CD14-positive monocyte (primary cell): ENCODE data around the gene CADM4. TPM values are rescaled to one million over a fixed set of nuclear protein-coding genes. Genes with fewer than 3 reads are reported as not detected.

Source experiments
- DNase-seq, 3 donors: peaks; one replicate each; pipeline ENCODE4 v3.0.0-alpha.2; 2011 to 2022
- H2AFZ ChIP-seq: 2 replicates; pipeline ENCODE4 v1.6.0; 2012; ENCODE audit warnings: mild to moderate bottlenecking, low read depth, low read length, inconsistent platforms; ENCODE audit not compliant: insufficient read depth, poor library complexity, severe bottlenecking
- H3K27ac ChIP-seq, 2 donors: 1 replicate in 1 of 2; 2 replicates in 1 of 2; pipeline ENCODE4 v1.5.1; 2012 to 2013; ENCODE audit warnings: low read length in 2 of 2, control low read depth in 1 of 2, inconsistent platforms in 1 of 2, low read depth in 1 of 2, mild to moderate bottlenecking in 1 of 2
- H3K27me3 ChIP-seq, 2 donors: one replicate each; pipeline versions ENCODE4 v1.6.0 to v1.6.1; 2011 to 2013; ENCODE audit warnings: low read length in 2 of 2; ENCODE audit not compliant: control insufficient read depth in 2 of 2, insufficient read depth in 2 of 2
- H3K36me3 ChIP-seq, 2 donors: replicated peaks in 1 of 2; 1 replicate in 1 of 2; 2 replicates in 1 of 2; pipeline versions ENCODE4 v1.5.1 to v1.6.1; 2012 to 2013; ENCODE audit warnings: low read length in 2 of 2, control low read depth in 1 of 2, inconsistent platforms in 1 of 2, mild to moderate bottlenecking in 1 of 2; ENCODE audit not compliant: insufficient read depth in 2 of 2, control insufficient read depth in 1 of 2
- H3K4me1 ChIP-seq, 2 donors: 1 replicate in 1 of 2; 2 replicates in 1 of 2; pipeline versions ENCODE4 v1.5.1 to v1.6.1; 2012 to 2013; ENCODE audit warnings: low read length in 2 of 2, control low read depth in 1 of 2, inconsistent platforms in 1 of 2, mild to moderate bottlenecking in 1 of 2, moderate library complexity in 1 of 2; ENCODE audit not compliant: insufficient read depth in 2 of 2, control insufficient read depth in 1 of 2
- H3K4me2 ChIP-seq: replicated peaks from 2 replicates; pipeline ENCODE3; 2012; ENCODE audit warnings: low read length, moderate library complexity, mild to moderate bottlenecking; ENCODE audit not compliant: poor library complexity, severe bottlenecking; ENCODE audit errors: extremely low read depth
- H3K4me3 ChIP-seq, 3 experiments: fragments of 200-600 bp in 1 of 3; sonication (generic) in 1 of 3; replicated peaks in 1 of 3; 1 replicate in 2 of 3; 2 replicates in 1 of 3; pipeline ENCODE4 v1.5.1; 2011 to 2013; ENCODE audit warnings: low read length in 3 of 3, mild to moderate bottlenecking in 3 of 3, control low read depth in 2 of 3, low read depth in 2 of 3, inconsistent platforms in 1 of 3, moderate library complexity in 1 of 3
- H3K79me2 ChIP-seq: 2 replicates; pipeline ENCODE4 v1.6.0; 2012; ENCODE audit warnings: mild to moderate bottlenecking, control low read depth, inconsistent platforms, low read length, moderate library complexity; ENCODE audit not compliant: insufficient read depth
- H3K9ac ChIP-seq: 2 replicates; pipeline ENCODE4 v1.6.0; 2017; ENCODE audit warnings: low read length, mild to moderate bottlenecking; ENCODE audit not compliant: insufficient read depth, poor library complexity, severe bottlenecking
- H3K9me3 ChIP-seq, 2 donors: replicated peaks in 1 of 2; 1 replicate in 1 of 2; 2 replicates in 1 of 2; pipeline versions ENCODE4 v1.5.1 to v1.6.1; 2012 to 2013; ENCODE audit warnings: low read length in 2 of 2, control low read depth in 1 of 2; ENCODE audit not compliant: control insufficient read depth in 1 of 2, insufficient read depth in 1 of 2
- H4K20me1 ChIP-seq: 2 replicates; pipeline ENCODE4 v1.6.0; 2012; ENCODE audit warnings: mild to moderate bottlenecking, low read length, control low read depth, moderate library complexity; ENCODE audit not compliant: insufficient read depth
- H3K27ac Mint-ChIP-seq, 7 donors: one replicate each; pipeline ENCODE4 v1.8.0; 2020; ENCODE audit warnings: mild to moderate bottlenecking in 7 of 7, mixed read lengths in 7 of 7, moderate library complexity in 6 of 7, inconsistent platforms in 2 of 7
- H3K27me3 Mint-ChIP-seq, 3 donors: one replicate each; pipeline ENCODE4 v1.8.0; 2021 to 2022; ENCODE audit warnings: low read depth in 3 of 3, mild to moderate bottlenecking in 3 of 3, mixed read lengths in 3 of 3, moderate library complexity in 3 of 3, inconsistent platforms in 1 of 3
- H3K36me3 Mint-ChIP-seq, 2 donors: one replicate each; pipeline ENCODE4 v1.8.0; 2020; ENCODE audit warnings: mixed read lengths in 2 of 2, inconsistent platforms in 1 of 2, mild to moderate bottlenecking in 1 of 2
- H3K4me1 Mint-ChIP-seq: one replicate; pipeline ENCODE4 v1.8.0; 2020; ENCODE audit warnings: mild to moderate bottlenecking, mixed read lengths
- H3K4me3 Mint-ChIP-seq, 2 donors: one replicate each; pipeline ENCODE4 v1.8.0; 2020; ENCODE audit warnings: mild to moderate bottlenecking in 2 of 2, mixed read lengths in 2 of 2, moderate library complexity in 1 of 2
- H3K9me3 Mint-ChIP-seq, 7 donors: one replicate each; pipeline ENCODE4 v1.8.0; 2020 to 2022; ENCODE audit warnings: mixed read lengths in 7 of 7, mild to moderate bottlenecking in 6 of 7, moderate library complexity in 6 of 7, inconsistent platforms in 2 of 7
- CTCF ChIP-seq: fragments of 200-600 bp; IDR thresholded peaks from one replicate; pipeline ENCODE4 v1.8.0; 2022; ENCODE audit warnings: antibody characterized with exemption, mild to moderate bottlenecking
- WGBS: methylation state at CpG from one replicate; pipeline ENCODE4 v1.1.5; 2013; ENCODE audit warnings: missing lambda C conversion rate; ENCODE audit not compliant: insufficient coverage; 5-methylcytosine and 5-hydroxymethylcytosine counted together
- intact Hi-C, 2 donors: fragments of 100-400 bp; cut with micrococcal nuclease; formaldehyde crosslinking; loops; one replicate each; pipeline versions ENCODE4 v1.15.0 to v1.15.1; 2023
- polyA plus RNA-seq, 3 donors: library from polyadenylated mRNA; depleted of rRNA in 1 of 3; unstranded in 2 of 3; stranded (reverse) in 1 of 3; fragments of 300-500 nt in 2 of 3; fragments of >200 nt in 1 of 3; fragmentation: Illumina TruSeq in 2 of 3; gene quantifications; 1 replicate in 2 of 3; 2 replicates in 1 of 3; pipeline ENCODE4 v1.2.3, GENCODE V29; 2012 to 2021

Gene CADM4
- polyA plus RNA-seq, 3 donors, result 0.10 to 0.91 (median 0.31) TPM

DNA sequence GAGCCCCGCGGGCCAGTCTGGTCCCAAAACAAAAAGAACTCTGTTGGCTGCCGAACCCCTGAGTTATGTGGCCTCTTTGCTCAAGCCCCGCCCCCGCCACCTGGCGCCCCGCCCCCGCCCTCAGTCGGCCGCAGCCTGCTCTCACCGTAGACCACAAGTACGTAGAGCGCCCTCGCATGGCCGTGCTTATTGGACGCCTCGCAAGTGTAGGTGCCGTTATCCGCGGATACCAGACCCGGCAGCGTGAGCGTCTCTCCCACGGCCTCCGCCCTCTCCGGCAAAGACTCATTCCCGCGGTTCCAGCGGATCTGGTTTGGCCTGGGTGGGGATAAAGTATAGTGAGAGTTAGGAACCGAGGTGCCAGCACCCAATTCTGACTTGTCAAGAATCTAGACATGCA lies 14.7 kb downstream of the CADM4 start:
- peaks cover 0 to 17% of the 10 kb centered on the region in 2 donors for H3K27me3 ChIP-seq
- TF ChIP-seq CTCF, result peak; percentile 45
- Mint-ChIP-seq H3K9me3 (peaks cover 1 to 13% (median 5%) of the 10 kb centered on the region in 7 donors), H3K27me3 (peaks cover 17 to 34% (median 27%) of the 10 kb centered on the region in 3 donors), H3K4me1 (peaks cover 19% of the 10 kb centered on the region), H3K27ac (no peak overlapping the region), H3K36me3 (no peaks in the 10 kb centered on the region), H3K4me3 (peak overlapping the region in 1 of 2 donors; percentile 30)
- H3K4me3 ChIP-seq, result no peak overlapping the region
- no peaks in the 10 kb centered on the region for H3K36me3 ChIP-seq
- H3K9ac ChIP-seq, result no peak overlapping the region
- peaks cover 6% of the 10 kb centered on the region for H3K79me2 ChIP-seq
- no peak overlapping the region for H3K27ac ChIP-seq
- no peak overlapping the region for H2AFZ ChIP-seq
- under 1% methylated on average over 20 of the region's 30 CpGs for WGBS
- H3K9me3 ChIP-seq, result no peaks in the 10 kb centered on the region
- H3K4me2 ChIP-seq, result no peak overlapping the region
- intact Hi-C loops, result no loop called here
- H3K4me1 ChIP-seq, result peaks cover 5 to 10% of the 10 kb centered on the region in 2 donors
- peaks cover 5% of the 10 kb centered on the region for H4K20me1 ChIP-seq
- peak; percentile 48 to 70 (median 54) for DNase-seq

- Mint-ChIP-seq H3K27me3 (peaks cover 16 to 34% (median 29%) of the 10 kb centered on the region in 3 donors), H3K36me3 (no peaks in the 10 kb centered on the region), H3K4me3 (peak overlapping the region; percentile 4 to 31), H3K27ac (no peak overlapping the region), H3K4me1 (peaks cover 24% of the 10 kb centered on the region), H3K9me3 (peaks cover 1 to 13% (median 5%) of the 10 kb centered on the region in 7 donors)
- Histone ChIP-seq H3K79me2 (peaks cover 6% of the 10 kb centered on the region), H3K27me3 (peaks cover 0 to 17% of the 10 kb centered on the region in 2 donors), H3K9ac (no peak overlapping the region), H3K9me3 (no peaks in the 10 kb centered on the region), H3K4me1 (peaks cover 11 to 13% of the 10 kb centered on the region in 2 donors), H3K36me3 (no peaks in the 10 kb centered on the region), H3K4me3 (no peak overlapping the region), H3K27ac (no peak overlapping the region), H2AFZ (no peak overlapping the region), H3K4me2 (no peak overlapping the region), H4K20me1 (peaks cover 5% of the 10 kb centered on the region)
- no peak for TF ChIP-seq CTCF
- intact Hi-C loops, result no loop called here
- 90% methylated on average over 32 of the region's 35 CpGs for WGBS
- no peak for DNase-seq
These were observed 15.6 kb downstream of the CADM4 start for GRCh38 chr19:43623889-43624670.
